ENCODE measurements around the gene DNM2.

The DNM2 gene

DNA sequence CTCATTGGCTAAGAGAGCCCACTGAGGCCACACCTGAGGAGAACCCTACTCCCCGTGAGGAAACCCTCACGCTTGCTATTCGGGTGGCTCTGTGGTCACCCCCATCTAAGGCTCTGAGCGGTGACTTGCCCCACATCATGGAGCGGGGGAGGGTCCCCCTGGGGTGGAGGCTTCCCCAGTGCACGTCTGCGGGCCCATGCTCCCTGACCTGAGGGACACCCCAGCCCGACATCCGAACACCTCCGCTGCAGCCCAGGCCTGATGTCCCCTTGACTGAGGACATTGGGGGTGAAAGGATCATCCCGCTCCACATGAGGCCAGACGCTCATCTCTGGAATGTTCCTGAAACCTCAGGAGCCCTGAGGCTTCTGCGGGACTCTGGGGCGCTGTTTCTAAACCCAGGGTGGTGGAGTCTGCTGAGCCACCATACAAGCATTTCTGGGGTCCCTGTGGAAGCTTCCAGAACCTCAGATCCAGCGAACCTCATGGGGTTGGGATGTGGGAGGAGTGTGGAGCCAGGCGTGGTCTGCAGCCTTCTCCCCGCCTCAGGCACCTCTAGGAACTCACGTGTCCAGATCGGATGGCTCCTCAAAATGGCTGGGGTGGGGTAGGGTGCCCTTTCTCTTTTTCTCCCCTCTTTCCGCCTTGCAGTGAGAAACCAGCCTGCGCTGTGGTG is 98.2 kb downstream of the DNM2 start:
- no peak for DNase-seq (ENCODE audit: low spot score)

DNA sequence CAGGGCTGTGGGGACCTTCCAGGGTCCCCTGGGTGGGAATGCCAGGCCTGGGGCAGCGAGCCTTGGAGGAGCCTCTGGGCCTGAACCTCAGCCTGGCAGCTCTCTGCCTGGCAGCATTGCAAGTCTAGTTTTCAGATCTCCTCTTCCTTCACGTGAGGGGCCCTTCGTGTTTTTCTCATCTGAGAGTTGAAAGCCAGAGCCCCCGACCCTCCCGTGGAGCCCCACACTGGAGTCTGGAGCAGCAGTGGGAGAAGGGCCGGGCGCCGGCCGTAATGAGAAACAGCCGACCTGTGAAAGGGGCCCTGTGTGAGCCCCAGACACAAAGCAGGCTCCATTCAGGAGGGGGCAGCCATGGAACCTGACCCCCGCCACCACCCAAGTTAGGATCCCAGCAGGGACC is 98.8 kb downstream of the DNM2 start:
- no peak for DNase-seq (ENCODE audit: low spot score)

DNA sequence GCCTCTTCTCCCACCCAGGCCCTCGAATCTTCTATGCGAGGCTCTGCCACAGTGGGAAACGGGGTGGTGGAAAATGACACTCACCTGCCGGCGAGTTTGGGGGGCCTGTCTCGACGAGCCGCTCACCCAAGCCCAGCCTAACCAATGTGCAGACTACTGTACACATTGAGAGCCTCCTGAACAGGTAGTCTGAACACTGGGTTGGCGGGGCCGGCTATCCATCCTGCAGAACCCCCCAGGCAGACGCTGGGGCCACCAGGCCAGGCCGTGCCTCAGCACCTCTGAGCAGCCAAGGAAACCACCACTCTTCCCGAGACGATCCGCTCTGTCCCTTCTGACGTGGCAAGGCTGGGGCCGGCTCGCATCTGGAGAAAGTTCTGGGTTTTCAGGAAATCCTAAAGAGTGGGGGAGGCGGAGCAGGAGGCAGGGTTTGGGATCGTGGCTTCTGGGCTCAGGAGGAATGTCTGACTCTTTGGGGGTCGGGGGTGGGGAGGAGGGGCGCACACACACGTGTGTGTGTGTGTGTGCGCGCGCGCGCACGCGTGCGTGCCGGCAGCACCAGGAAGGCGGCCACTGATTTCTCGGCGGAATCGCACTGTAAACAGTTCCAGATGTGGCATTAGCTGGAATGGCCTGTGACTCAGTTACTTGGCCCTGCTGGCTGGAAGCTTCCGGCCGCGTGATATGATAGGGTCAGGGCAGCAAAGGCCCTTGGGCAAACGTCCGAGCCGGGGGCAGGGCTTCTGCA is 99.6 kb downstream of the DNM2 start:
- no peak for DNase-seq (ENCODE audit: low spot score)

DNA sequence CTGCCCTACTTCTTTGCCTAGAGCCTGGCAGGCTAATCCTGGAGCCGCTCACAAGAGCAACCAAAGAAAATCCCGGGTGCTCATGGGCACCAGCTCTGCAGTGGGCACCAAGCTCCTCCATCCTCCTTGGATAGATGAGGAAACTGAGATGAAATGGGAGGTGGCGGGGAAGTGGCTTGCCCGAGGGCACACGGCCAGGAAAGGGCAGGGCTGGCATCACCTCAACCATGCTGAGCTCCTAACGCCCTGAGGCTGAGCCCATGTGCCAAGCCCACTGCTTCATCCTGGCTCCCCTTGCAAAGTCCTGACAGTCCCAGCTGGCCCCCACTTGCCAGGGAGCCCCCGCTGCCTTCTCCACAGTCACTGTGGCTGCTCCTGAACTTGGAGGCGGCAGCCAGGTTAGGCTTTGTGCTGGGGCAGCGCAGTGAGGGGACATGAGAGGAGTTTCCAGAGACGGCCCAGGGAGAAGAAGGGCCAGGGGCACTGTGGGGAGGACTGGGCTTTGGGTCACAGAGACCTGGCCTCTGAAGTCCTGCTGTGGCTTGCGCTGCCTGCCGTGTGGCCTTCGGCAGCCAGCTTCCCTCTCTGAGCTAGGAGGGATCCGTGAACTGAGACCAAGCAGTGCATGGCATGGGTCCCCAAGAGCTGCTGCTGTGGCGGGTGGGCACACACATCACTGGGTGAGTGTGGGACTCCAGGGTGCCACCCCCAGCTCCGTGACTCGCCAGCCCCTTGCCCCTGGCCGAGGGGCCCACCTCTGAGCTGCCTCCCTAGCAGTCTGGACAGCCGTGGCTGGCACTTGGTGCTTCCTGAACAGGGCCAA is 100.6 kb downstream of the DNM2 start:
- no peak for DNase-seq (ENCODE audit: low spot score)

DNA sequence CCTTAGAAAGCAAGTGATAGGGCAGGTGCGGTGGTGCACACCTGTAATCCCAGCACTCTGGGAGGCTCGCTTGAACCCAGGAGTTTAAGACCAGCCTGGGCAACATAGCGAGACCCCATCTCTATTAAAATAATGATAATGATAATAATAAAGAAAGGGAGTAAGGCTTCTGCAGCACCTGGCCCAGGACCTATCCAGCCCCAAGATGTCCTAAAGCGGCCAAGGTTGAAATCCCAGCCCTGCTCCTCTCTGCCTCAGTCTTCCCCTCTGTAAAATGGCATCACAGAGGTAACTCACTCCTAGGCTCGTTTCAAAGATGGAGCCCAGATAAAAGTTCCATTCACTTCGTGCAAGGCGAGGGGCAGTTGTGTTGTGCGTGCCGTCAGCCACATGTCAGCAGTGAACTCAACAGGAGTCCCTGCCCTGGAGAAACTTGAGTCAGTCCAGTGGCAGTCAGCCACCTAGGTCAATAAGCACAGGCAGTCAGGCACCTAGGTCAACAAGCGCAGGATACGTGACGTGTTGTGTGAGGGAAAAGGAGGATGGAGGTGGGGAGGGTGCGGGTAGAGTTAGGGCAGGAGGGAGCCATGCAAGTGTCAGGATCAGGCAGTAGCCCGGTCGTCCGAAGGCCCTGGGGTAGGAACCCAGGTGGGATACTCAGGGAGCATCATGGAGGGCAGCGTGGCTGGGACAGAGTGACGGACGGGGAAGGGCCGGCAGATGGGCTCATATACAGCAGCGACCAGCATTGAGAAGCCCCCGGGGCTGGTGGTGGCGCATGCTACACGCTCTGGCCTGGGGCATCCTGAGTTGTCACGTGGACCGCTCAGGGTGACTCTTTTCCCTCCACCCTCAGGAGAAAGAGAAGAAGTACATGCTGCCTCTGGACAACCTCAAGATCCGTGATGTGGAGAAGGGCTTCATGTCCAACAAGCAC is 101.5 kb downstream of the DNM2 start:
- DNase-seq (ENCODE audit: low spot score) = no peak

DNA sequence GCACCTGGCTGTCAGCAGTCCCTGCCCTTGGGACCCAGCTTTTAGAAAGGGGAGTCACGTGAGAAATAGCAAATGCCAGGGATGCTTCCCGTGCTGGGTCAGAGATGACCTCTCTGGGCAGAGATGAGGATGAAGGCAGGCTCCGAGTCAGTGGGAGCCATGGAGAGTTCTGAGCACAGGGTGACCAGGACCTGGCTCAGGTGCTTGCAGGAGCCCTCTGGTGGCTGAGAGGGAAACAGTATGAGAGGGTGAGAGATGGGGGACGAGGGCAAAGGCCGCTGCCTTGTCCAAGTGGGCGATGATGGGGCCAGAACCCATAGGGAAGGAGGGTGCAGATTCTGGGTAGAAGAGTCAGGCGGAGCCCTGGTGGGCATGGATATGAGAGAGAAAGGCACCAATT is 102.3 kb downstream of the DNM2 start:
- DNase-seq (ENCODE audit: low spot score) = no peak

DNA sequence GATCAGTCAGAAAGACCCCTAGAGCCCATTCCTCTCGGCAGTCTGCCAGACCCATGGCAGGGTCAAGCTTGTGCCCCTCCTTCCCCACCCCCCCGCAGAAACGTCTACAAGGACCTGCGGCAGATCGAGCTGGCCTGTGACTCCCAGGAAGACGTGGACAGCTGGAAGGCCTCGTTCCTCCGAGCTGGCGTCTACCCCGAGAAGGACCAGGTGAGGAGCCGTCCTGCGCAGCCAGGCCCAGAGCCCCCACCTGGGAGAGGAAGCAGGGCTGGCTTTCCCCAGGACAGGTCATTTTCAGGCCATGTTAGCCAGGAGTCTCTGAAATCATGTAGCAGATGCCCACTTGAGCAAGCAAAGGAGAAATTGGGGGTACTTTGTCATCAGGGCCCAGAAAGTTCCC is 105.8 kb downstream of the DNM2 start:
- no peak for DNase-seq (ENCODE audit: low spot score)

DNA sequence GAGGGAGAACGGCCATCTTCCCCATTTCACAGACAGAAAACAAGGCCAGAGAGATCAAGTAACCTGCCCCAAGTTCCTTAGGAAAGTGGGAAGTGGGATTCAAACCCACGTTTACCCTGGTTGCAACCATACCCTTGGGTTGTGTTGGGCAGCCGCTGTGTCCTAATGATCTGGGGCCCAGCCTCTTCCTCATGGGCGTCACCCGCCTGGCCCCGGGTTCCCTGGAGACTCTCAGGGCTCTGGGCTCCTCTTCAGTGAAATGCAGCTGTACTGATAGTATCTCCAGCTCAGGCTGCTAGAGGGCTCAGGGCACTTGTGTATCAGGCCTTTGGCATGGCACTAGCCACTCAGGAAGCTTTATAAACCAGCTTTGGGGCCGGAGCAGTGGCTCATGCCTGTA is 108.4 kb downstream of the DNM2 start:
- no peak for DNase-seq (ENCODE audit: low spot score)

DNA sequence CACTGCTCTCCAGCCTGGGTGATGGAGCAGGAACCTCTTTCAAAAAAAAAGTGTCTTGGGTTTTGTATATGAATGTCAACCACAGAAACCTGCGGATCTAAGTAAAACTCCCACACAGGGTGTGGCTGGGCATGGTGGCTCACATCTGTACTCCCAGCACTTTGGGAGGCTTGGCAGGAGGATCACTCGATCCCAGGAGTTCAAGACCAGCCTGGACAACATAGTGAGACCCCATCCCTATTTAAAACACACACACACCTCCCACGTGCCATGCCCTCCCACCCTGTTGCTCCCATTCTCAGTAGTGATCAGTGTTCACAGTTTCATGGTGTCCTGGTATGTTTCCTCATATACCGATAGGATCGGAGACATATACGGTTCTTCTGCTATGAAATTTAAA is 109.0 kb downstream of the DNM2 start:
- no peak for DNase-seq (ENCODE audit: low spot score)

DNA sequence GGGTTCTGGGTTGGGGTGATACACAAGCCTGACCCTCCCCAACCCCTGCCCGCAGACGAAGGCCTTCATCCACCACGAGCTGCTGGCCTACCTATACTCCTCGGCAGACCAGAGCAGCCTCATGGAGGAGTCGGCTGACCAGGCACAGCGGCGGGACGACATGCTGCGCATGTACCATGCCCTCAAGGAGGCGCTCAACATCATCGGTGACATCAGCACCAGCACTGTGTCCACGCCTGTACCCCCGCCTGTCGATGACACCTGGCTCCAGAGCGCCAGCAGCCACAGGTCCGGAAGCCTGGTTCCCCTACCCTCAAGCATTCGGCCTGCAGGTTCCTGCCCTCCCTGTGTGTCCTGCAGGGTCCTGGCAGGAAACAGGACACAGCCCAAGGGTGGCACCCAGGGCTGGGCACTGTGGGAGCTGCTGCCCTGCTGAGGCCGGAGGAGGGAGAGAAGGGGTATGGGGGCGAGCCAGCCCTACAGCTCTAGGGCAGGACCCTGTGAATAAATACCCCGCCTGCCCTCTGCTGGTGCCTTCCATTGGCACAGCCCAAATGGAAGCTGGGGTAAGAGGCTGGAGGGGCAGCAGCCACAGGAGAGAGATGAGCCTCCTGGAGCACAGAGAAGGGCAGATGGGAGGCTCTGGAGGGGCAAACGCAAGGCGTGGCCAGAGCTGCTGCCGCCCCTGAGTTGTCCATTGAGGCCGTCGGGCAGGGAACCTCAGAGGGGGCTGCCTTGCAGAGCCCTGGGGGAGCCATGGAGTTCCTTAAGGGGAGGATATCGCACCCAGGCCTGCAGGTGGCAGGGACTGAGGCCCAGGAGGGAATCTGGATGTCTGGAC is 111.3 kb downstream of the DNM2 start:
- DNase-seq (ENCODE audit: low spot score) = no peak

DNA sequence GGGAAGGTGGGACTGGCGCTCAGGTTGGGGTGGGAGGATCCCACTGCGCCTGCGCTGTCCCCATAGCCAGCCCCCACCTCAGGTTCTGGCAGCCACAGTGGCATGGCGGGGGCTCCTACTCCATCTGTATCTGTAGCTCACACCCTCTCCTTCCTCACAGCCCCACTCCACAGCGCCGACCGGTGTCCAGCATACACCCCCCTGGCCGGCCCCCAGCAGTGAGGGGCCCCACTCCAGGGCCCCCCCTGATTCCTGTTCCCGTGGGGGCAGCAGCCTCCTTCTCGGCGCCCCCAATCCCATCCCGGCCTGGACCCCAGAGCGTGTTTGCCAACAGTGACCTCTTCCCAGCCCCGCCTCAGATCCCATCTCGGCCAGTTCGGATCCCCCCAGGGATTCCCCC is 112.1 kb downstream of the DNM2 start:
- no peak for DNase-seq (ENCODE audit: low spot score)

DNA sequence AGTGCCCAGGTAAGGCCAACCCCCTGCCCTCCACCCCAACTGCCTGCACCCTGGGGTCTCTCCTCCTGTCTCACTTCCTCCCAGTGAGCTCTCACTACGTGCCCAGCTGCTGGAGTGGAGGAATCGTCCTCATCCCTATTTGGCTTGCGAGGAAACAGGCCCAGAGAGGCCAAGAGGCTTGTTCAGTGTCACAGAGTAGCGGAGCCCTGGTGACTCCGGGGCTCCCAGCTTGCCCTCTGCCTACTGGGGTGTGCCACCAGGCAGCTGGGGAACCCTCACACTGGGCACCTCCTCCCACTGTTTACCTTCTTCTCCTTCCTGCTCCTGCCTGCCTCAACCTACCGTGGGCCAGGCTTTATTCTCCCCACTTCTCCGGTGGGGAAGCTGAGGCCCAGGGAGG is 112.5 kb downstream of the DNM2 start:
- DNase-seq (ENCODE audit: low spot score) = no peak

DNA sequence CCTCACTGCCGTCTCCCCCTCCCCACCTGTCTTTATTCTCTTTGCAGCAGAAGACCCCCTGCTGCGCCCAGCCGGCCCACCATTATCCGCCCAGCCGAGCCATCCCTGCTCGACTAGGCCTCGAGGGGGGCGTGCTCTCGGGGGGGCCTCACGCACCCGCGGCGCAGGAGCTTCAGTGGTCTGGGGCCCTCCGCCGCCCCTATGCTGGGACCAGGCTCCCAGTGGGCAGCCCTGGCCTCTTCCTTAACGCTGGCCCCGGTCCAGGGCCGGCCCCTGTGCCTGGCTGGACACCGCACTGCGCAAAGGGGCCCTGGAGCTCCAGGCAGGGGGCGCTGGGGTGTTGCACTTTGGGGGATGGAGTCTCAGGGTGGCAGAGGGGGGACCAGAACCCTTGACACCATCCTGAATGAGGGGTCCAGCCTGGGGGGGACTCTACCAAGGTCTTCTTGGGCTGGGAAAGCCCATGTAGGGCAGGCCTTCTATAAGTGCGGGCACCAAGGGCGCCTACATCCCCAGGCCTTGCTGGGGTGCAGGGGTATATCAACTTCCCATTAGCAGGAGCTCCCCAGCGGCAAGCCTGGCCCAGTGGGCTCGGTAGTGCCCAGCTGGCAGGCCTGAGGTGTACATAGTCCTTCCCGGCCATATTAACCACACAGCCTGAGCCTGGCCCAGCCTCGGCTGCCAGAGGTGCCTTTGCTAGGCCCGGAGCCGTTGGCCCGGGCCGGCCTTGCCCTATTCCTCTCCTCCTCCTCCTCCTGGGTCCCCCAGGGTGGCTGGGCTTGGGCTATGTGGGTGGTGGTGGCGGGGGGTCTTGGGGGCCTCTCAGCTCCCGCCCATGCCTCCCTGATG is 113.3 kb downstream of the DNM2 start:
- no peak for DNase-seq (ENCODE audit: low spot score)

DNA sequence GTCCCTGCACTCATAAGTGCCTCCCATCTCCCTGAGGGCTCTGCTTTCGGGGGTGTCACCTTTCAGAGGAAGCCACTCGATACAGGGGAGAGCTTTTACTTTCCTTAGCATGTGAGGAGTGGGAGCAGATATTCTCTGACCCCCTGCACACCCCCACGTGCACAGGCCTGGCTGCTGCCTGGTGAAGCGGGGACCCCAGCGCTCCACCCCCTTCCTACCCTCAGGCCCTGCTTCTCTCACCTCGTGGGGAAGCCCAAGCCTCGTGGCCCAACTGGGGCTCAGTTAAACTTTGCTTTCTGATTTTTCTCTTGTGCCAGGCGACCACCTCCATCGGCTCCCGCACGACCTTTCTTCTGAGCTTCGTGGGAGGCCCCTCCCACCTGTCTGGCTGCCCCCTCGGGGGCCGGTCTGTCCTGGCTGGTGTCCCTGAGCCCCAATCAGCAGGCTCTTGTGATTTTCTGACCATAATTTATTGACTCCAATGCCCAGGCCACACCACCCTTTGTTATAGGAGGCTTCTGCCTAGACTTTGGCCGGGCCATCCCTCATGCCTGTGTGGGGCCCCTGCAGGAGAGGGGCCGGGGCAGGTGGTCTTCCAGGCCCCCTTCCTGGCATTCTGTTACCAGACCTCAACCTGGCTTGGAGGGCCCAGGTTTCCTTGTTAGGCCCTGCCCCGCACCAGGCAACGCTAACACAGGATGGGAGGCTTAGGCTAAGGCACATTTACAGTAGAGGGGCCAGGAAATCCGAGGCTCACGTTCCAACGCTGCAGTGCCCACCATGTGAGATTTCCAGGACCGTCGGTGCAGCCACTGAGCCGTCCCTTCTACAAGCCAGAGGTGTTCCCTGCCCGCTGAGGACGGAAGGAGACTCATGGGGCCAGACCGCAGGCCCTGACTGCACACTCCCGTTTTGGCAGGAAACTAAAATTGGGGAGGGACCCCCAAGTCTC is 114.4 kb downstream of the DNM2 start:
- DNase-seq (ENCODE audit: low spot score) = no peak

DNA sequence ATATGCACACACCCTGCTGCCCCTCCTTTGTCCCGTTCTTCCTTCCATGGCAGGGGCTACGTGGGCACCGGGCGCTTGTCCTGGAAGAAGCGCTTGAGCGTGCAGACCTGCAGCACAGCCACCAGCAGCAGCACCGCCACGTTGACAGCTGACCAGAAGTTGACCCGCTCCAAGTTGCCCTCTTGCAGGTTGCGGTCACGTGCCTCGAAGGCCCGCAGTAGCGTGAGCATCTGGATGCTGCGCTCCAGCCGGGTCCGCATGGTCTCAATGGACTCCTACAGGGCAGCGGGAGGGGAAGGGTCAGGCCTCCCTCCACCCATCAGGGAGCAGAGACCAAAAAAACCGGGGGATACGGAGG is 115.0 kb downstream of the DNM2 start:
- DNase-seq (ENCODE audit: low spot score) = no peak

DNA sequence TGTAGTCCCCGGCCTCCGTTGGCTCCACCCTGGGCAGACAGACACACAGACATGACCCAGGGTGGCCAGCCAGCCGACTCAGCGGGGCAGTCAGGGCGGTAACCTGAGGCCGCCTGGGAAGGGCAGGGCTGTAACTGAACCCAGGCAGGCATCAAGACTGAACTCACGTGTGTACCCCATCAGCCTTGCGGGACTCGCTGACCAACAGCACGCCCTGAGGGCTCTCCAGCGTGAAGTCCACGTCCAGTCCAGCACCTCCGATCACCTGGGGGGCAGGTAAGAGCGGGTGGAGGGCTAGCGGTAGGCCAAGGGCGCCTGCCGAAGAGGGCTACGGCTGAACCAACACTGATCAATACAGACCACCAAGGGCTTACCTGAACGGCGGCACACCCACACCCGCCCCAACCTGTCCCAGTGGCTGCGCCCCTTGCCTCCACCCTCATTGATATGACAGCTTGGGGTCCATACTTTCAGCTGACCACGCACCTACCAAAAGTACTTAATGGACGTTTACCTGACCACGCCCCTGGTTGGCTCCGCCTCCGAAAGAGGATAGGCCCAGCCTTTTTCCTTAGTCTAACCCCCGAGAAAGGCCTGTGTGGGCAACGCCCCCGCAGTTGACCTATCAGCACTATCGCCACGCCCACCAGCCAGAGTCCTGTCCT is 117.3 kb downstream of the DNM2 start:
- no peak for DNase-seq (ENCODE audit: low spot score)

DNA sequence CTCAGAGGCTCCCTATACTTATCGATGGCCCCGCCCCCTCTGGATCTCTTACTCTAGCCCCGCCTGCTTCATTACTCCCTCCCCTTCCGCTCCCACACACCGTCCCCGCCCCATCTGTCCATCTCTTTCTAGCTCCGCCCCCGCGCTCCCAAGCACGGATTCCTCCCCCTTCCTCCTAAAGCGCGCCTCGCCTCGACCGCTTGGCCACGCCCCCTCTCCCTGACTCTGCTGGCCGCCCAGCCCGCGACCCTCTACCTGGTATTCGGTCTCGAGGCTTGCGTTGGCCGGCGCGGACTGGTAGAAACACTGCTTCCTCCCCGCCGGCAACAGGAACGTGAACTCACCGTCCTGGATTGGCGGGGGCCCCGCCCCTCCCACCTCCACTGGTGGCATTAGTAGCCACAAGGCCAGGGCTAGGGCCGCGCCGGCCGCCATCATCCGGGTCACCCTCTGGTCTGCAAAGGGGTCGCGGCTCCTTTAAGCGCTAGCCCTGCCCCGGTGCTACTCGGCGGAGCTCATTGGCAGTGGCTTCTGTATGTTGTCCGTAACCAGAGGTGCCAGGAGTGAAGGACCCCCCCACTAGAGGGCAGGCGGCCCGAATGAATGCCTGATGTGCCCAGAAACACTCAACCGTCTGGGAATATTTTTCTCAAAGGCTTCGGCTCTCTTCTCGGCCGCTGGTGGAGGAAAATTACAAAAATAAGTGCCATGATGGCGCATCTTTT is 118.0 kb downstream of the DNM2 start, which contains the start of gene TMED1:
TMED1 (minus strand) TSS at position 459 of the 725 bp plus-strand sequence; CDS start at position 438, 21 bp downstream.
- peak; percentile 100 for DNase-seq (ENCODE audit: low spot score)
